Skeletal muscle cell (primary cell): Measurements from ENCODE around the gene SPRED3.
"Not testable (repeated sequence)": the region's sequence is repeated elsewhere in the genome, so short reads cannot be mapped to it uniquely, and the experiment has no call there.

ENCODE experiments used
- DNase-seq: peaks from one replicate; pipeline ENCODE4 v3.0.0-alpha.2; 2010; ENCODE audit warnings: low read depth
- H3K4me3 ChIP-seq: 2 replicates; pipeline ENCODE4 v1.5.1; 2011; ENCODE audit warnings: low read depth, mild to moderate bottlenecking, control low read depth, low read length, moderate library complexity

SPRED3 gene

GRCh38 chr19:38387550-38388348 is 748 bp upstream of the SPRED3 start, which contains the start of gene GGN:
GGN (minus strand) TSS chr19:38388034; CDS start chr19:38387261, 773 bp downstream.
- H3K4me3 ChIP-seq: peak within 1 kb of the TSS; percentile 81
- peak; percentile 81 for DNase-seq

- peak overlapping the region; percentile 81 for H3K4me3 ChIP-seq
- DNase-seq: peak; percentile 41
These were observed 816 bp downstream of the SPRED3 start for GRCh38 chr19:38389101-38389925.

- H3K4me3 ChIP-seq: peak overlapping the region; percentile 81
- no peak for DNase-seq
These were observed 1.7 kb downstream of the SPRED3 start for GRCh38 chr19:38389957-38390924.

- DNase-seq: no peak
- H3K4me3 ChIP-seq: no peak overlapping the region
These were observed 3.5 kb downstream of the SPRED3 start for GRCh38 chr19:38391911-38392464.

GRCh38 chr19:38392707-38393308 is 4.3 kb downstream of the SPRED3 start:
- DNase-seq: no peak
- no peak overlapping the region for H3K4me3 ChIP-seq

GRCh38 chr19:38394488-38394887 is 6.0 kb downstream of the SPRED3 start:
- H3K4me3 ChIP-seq: no peak overlapping the region
- no peak for DNase-seq

- no peak overlapping the region for H3K4me3 ChIP-seq
- no peak for DNase-seq
These were observed 7.1 kb downstream of the SPRED3 start for GRCh38 chr19:38395381-38396114.

GRCh38 chr19:38399081-38399480 is 10.6 kb downstream of the SPRED3 start:
- no peak overlapping the region for H3K4me3 ChIP-seq
- no peak for DNase-seq

GRCh38 chr19:38399537-38399936 is 11.0 kb downstream of the SPRED3 start:
- H3K4me3 ChIP-seq: no peak overlapping the region
- no peak for DNase-seq

GRCh38 chr19:38400361-38400760 is 11.9 kb downstream of the SPRED3 start:
- H3K4me3 ChIP-seq: no peak overlapping the region
- DNase-seq: no peak

- no peak overlapping the region for H3K4me3 ChIP-seq
- DNase-seq: no peak
These were observed 12.7 kb downstream of the SPRED3 start for GRCh38 chr19:38401148-38401547.

GRCh38 chr19:38402623-38402966 is 14.1 kb downstream of the SPRED3 start:
- peak overlapping the region; percentile 76 for H3K4me3 ChIP-seq
- DNase-seq: no peak

GRCh38 chr19:38402967-38403674 is 14.6 kb downstream of the SPRED3 start, which contains the start of gene FAM98C:
FAM98C (plus strand) TSS chr19:38403093; CDS start chr19:38403154, 61 bp downstream.
- DNase-seq: peak; percentile 80
- peak within 1 kb of the TSS; percentile 76 for H3K4me3 ChIP-seq

- no peak for DNase-seq
- H3K4me3 ChIP-seq: no peak overlapping the region
These were observed 16.4 kb downstream of the SPRED3 start for GRCh38 chr19:38404858-38405257.

- no peak overlapping the region for H3K4me3 ChIP-seq
- no peak for DNase-seq
These were observed 16.8 kb downstream of the SPRED3 start for GRCh38 chr19:38405276-38405675.

GRCh38 chr19:38409631-38410133 is 21.2 kb downstream of the SPRED3 start:
- H3K4me3 ChIP-seq: no peak overlapping the region
- peak; percentile 31 for DNase-seq

GRCh38 chr19:38410407-38410806 is 21.9 kb downstream of the SPRED3 start:
- H3K4me3 ChIP-seq, DNase-seq: not testable (repeated sequence)
